CD1c-positive myeloid dendritic cell (primary cell): ENCODE results near the gene EID2.

Source experiments
- DNase-seq: peaks from one replicate; pipeline ENCODE4 v3.0.0-alpha.2; 2016; ENCODE audit errors: extremely low spot score

EID2 gene

DNA sequence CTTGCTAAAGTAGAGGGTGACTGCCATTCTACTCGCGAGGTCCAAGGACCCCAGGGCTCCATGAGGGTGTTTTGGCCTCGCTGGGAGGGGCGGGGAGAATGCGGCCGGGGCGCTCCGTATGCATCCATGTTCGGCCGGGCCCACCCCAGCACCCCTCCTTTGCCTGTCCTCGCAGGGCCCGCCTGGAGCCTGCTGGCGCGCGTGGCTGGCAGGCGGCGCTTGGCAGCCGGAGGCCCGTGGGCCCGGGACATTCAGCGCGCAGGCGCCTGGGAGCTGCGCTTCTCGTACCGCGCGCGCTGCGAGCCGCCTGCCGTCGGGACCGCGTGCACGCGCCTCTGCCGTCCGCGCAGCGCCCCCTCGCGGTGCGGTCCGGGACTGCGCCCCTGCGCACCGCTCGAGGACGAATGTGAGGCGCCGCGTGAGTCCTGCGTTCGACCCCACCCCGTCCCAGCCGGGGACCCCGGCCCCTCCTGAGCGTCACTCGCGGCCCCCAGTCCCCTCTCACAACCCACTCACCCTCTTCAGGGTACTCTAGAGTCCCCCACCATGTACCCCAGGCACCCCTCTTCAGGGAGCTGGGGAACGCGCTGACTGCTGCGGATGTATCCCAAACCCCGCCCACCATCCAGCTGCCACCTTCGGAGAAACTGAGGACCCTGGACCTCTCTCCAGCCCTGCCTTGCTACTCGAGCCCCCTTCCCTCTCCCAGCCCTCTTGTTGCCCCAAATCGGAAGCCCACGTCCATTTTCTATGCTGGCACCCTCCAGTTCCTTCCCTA is 37.1 kb downstream of the EID2 start:
- DNase-seq, result peak; percentile 93

DNA sequence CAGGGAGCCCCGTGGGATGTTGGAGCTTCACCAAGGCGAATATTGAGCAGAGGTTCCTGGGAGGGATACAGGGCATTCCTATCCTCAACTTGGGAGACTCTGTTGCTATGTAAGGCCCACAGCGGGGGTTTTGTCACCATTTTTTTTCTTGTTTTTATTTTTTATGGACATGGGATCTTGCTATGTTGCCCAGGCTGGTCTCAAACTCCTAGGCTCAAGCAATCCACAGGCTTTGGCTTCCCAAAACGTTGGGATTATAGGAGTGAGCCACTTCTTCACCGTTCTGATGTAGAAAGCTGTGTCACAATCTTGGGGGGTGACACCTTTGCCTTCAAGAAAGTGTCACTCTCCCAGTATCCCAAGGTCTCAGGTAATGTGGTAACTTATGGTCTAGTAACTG is 38.6 kb downstream of the EID2 start:
- DNase-seq, result no peak

DNA sequence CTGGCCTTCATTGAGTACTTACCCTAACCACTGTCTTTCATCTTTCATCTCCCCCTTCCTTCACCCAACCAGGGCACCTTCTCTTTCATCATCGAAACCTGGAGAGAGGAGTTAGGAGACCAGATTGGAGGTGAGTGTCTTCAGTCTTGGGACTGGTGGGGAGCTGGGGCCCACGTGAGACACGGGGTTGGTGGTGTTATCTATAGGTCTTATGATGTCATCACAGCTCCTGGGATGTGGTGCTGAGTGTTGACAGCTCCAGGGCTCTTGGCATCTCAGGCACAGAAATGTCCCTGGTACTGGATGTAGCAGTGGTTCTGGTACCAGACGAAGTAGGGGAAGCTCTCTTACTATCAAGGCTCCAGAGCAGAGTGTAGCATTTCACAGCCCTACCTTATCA is 39.4 kb downstream of the EID2 start:
- no peak for DNase-seq

DNA sequence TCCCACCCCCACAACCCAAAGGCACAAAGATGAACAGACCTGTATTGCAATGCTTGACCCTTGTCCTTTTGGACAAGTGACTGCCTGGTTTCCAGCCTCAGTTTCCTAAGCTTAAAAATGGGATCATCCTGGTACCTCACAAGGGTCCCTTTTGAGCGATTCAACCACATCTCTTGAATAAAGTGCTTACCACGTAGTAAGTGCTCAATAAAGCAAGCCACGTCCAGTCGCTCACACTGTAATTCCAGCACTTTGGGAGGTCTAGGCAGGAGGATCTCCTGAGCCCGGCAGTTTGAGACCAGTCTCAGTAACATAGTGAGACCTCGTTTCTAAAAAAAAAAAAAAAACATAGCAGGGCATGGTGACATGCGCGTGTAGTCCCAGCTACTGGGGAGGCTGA is 40.0 kb downstream of the EID2 start:
- DNase-seq, result no peak

DNA sequence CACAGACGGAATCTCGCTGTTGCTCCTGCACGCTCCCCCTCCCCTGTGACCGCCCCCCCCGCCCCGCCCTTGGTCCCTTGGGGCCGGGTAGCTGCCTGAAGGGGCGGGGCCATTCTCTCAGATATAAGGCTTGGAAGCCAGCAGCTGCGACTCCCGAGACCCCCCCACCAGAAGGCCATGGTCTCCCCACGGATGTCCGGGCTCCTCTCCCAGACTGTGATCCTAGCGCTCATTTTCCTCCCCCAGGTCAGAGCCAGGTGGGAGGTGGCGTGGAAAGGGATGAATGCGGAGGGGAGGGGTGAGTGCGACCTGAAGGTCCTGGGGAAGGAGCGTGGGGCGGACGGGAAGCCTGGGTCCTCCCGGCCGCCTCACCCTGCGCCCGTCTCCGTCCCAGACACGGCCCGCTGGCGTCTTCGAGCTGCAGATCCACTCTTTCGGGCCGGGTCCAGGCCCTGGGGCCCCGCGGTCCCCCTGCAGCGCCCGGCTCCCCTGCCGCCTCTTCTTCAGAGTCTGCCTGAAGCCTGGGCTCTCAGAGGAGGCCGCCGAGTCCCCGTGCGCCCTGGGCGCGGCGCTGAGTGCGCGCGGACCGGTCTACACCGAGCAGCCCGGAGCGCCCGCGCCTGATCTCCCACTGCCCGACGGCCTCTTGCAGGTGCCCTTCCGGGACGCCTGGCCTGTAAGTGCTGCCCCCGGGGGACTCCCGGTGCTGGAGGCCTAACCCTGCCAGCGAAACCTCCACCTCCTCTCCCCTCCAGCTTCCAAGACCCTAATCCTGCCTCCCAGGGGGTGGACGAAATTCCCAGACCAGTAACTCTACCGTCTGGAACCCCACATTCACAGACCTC is 40.9 kb downstream of the EID2 start, which contains the start of gene DLL3:
TSS of gene DLL3 (plus strand) at position 150 of the 845 bp plus-strand sequence. CDS start at position 178, 28 bp downstream.
- no peak for DNase-seq

DNA sequence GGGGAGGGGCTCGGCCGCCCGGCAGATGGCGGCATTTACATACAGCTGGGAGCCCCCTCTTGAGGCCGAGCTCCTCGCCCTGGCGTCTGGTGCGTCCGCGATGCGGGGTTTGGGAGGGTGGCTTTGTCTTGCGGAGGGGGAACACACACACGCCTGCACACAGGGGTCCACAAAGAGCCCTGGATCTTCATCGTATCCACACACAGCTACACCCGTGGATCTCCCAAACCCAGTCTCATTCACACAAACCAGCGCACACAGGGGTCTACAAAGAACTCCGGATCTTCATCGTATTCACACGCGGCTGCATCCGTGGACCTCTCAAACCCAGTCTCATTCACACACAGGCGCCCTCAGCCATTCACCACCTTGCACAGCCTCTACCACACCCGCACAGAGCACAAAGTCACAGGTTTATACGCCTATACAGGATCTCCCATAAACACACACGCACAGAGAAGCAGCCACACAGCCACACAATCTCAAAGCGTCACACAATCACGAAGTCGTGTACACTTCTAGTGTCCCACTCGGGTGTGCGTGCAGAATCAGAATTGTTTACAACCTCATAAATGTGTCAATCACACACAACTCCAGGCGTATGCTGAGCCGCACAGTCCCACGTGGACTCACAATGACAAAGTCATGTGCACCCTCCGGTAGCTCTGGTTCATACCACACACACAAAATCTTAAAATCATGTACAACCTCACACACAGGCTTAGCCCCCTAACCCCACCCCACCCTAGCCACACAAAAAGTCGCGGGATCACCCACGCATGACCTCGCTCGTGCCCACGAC is 41.8 kb downstream of the EID2 start:
- peak; percentile 28 for DNase-seq

DNA sequence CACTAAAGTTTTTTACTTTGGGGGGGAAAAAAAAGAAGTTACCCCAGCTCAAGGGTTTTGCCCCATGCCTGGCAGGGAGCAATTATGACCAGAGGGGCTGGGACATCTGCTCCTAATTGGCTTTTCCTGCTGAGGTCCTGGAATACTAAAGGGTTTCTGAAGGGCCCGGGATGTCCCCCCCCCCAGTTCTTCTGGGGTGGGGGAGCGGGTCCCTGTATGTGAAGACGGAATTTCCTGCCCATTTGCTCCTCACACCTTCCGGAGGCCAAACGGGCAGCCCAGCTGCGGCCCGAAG is 42.3 kb downstream of the EID2 start:
- DNase-seq, result no peak

DNA sequence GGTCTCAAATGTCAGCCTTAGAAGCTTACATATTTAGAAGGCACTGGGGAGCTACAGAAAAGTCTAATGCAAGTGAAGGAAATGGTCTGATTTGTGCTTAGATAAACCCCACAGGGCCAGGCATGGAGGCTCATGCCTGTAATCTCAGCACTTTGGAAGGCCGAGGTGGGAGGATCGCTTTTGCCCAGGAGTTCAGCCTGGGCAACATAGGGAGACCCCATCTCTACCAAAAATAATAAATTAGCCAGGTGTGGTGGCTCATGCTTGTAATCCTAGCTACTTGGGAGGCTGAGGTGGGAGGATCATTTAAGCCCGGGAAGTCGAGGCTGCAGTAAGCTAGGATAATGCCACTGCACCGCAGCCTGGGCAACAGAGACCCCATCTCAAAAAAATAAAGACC is 43.9 kb downstream of the EID2 start:
- DNase-seq, result no peak

DNA sequence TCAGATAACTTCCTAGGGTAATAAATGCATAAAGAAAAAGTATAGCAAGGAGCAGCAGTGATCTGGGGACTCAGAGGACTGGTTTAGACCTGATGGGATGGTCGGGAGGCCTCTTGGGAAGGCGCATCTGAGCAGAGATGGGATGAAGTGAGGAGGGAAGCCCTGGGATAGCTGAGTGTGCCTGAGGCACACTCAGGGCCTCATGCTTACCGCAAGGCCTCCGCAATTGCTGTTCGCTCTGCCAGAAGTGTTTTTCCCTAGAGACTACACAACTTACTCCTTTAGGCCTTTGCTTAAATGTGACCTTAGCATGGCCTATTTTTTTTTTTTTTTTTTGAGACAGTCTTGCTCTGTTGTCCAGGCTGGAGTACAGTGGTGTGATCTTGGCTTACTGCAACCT is 45.3 kb downstream of the EID2 start:
- no peak for DNase-seq

DNA sequence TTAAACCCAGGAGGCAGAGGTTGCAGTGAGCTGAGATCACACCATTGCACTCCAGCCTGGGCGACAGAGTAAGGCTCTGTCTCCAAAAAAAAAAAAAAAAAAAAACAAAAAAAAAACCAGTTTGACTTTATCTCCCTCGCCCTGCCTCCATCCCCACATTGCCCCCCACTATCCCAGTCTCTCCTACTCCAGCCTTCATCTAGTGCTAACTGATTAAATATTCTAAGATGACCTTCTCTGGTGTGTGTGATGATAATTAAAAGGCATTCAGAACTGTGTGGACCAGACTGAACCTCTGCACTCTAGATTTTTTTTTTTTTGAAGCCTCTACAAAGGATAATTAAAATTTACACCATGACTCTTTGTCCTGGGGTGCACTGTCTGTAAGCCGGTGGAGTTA is 47.2 kb downstream of the EID2 start:
- DNase-seq, result no peak

DNA sequence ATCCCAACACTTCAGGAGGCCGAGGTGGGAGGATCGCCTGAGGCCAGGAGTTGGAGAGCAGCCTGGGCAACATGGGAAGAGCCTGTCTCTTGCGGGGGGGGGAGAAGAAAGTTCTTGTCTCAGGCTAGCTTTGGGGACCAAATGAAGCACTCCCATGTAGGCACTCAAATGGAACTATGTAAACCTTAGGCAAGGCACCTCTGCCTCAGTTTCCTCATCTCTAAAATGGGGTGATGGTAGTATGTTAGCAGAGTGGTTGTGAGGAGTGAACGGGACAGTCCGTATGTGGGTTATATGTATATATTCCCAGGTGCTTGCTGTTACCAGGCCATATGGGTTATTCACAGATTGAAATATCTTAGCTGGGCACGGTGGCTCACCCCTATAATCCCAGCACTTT is 47.7 kb downstream of the EID2 start:
- no peak for DNase-seq

DNA sequence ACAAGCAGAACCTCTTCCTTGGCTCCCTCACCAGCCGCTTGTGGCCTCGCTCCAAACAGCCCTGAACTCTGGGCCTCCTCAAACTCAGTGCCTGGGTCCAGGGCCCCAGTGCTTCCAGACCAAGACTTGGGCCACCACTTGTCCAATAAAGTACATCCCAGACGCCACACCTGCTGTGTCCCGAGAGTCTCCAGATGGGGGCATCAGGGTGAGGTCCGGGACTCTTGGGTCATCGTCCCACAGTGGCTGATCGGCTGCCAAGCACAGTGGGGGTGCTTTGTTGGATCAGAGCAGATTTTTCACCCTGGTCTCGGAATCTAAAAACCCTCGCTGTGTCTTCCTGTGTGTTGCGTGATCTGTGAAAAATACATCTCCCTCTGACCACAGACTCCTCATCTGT is 50.2 kb downstream of the EID2 start:
- DNase-seq, result no peak
